ENCODE measurements around the gene TEAD1.

Gene TEAD1

GRCh38 chr11:12686246-12687060, 12.2 kb downstream of the TEAD1 start:
- no peak for DNase-seq (ENCODE audit: low read depth)

- DNase-seq (ENCODE audit: low read depth), result no peak
Measured at GRCh38 chr11:12687216-12687623, 13.0 kb downstream of the TEAD1 start.

- DNase-seq (ENCODE audit: low read depth), result no peak
Measured at GRCh38 chr11:12687740-12688139, 13.5 kb downstream of the TEAD1 start.

GRCh38 chr11:12689029-12689755, 15.0 kb downstream of the TEAD1 start:
- no peak for DNase-seq (ENCODE audit: low read depth)

- DNase-seq (ENCODE audit: low read depth), result no peak
Measured at GRCh38 chr11:12690663-12691062, 16.4 kb downstream of the TEAD1 start.

- no peak for DNase-seq (ENCODE audit: low read depth)
Measured at GRCh38 chr11:12691473-12691872, 17.3 kb downstream of the TEAD1 start.

GRCh38 chr11:12692229-12693075, 18.2 kb downstream of the TEAD1 start:
- no peak for DNase-seq (ENCODE audit: low read depth)

- DNase-seq (ENCODE audit: low read depth), result no peak
Measured at GRCh38 chr11:12693094-12693478, 18.9 kb downstream of the TEAD1 start.

GRCh38 chr11:12693479-12694182, 19.4 kb downstream of the TEAD1 start:
- peak; percentile 6 for DNase-seq (ENCODE audit: low read depth)

- no peak for DNase-seq (ENCODE audit: low read depth)
Measured at GRCh38 chr11:12694183-12694531, 19.9 kb downstream of the TEAD1 start.

GRCh38 chr11:12695221-12695794, 21.1 kb downstream of the TEAD1 start:
- DNase-seq (ENCODE audit: low read depth), result no peak

- no peak for DNase-seq (ENCODE audit: low read depth)
Measured at GRCh38 chr11:12695873-12696272, 21.7 kb downstream of the TEAD1 start.

- DNase-seq (ENCODE audit: low read depth), result no peak
Measured at GRCh38 chr11:12696911-12697581, 22.8 kb downstream of the TEAD1 start.

- no peak for DNase-seq (ENCODE audit: low read depth)
Measured at GRCh38 chr11:12698048-12698447, 23.8 kb downstream of the TEAD1 start.

- DNase-seq (ENCODE audit: low read depth), result no peak
Measured at GRCh38 chr11:12701811-12702592, 27.8 kb downstream of the TEAD1 start.

- no peak for DNase-seq (ENCODE audit: low read depth)
Measured at GRCh38 chr11:12702999-12703453, 28.8 kb downstream of the TEAD1 start.

- DNase-seq (ENCODE audit: low read depth), result no peak
Measured at GRCh38 chr11:12704049-12704448, 29.8 kb downstream of the TEAD1 start.

GRCh38 chr11:12705874-12706273, 31.7 kb downstream of the TEAD1 start:
- DNase-seq (ENCODE audit: low read depth), result no peak

- DNase-seq (ENCODE audit: low read depth), result no peak
Measured at GRCh38 chr11:12706545-12707499, 32.6 kb downstream of the TEAD1 start.
